Esophagus muscularis mucosa (tissue), 4 donors: ENCODE data around the gene LSS. TPM values are rescaled to one million over a fixed set of nuclear protein-coding genes. Genes with fewer than 3 reads are reported as not detected.

ENCODE experiments used
- DNase-seq: peaks from one replicate; pipeline ENCODE4 v3.0.0-alpha.2; 2017; ENCODE audit errors: extremely low spot score
- H3K27ac ChIP-seq, 4 donors: fragments of 200-600 bp; sonication (generic); replicated peaks in 1 of 4; 1 replicate in 3 of 4; 2 replicates in 1 of 4; pipeline ENCODE4 v1.5.1; 2016 to 2019; ENCODE audit warnings: mild to moderate bottlenecking in 1 of 4
- H3K27me3 ChIP-seq, 4 donors: fragments of 200-600 bp; sonication (generic); one replicate each; pipeline versions ENCODE4 v1.5.1 to v1.6.0; 2016 to 2019
- H3K36me3 ChIP-seq, 4 donors: fragments of 200-600 bp; sonication (generic); one replicate each; pipeline ENCODE4 v1.5.1; 2016 to 2019
- H3K4me1 ChIP-seq, 4 donors: fragments of 200-600 bp; sonication (generic); one replicate each; pipeline ENCODE4 v1.5.1; 2016 to 2019
- H3K4me3 ChIP-seq, 4 donors: fragments of 200-600 bp; sonication (generic); 1 replicate in 2 of 4; 2 replicates in 2 of 4; pipeline ENCODE4 v1.5.1; 2016 to 2019; ENCODE audit warnings: mild to moderate bottlenecking in 4 of 4, moderate library complexity in 1 of 4
- H3K9me3 ChIP-seq, 4 donors: fragments of 200-600 bp; sonication (generic); 1 replicate in 3 of 4; 2 replicates in 1 of 4; pipeline ENCODE4 v1.5.1; 2016 to 2019
- CTCF ChIP-seq, 3 experiments: fragments of 200-600 bp in 2 of 3; fragments of 450-650 bp in 1 of 3; sonication (generic) in 2 of 3; IDR thresholded peaks; one replicate each; pipeline ENCODE4 v1.5.1; 2017 to 2019; ENCODE audit warnings: antibody characterized with exemption in 3 of 3, mild to moderate bottlenecking in 2 of 3, moderate library complexity in 1 of 3
- EP300 ChIP-seq: sonication (generic); formaldehyde crosslinking; IDR thresholded peaks from one replicate; pipeline ENCODE4 v1.6.1; 2017; ENCODE audit warnings: antibody characterized with exemption
- POLR2A ChIP-seq: fragments of 450-650 bp; IDR thresholded peaks from one replicate; pipeline ENCODE4 v1.6.1; 2017; ENCODE audit warnings: antibody characterized with exemption, moderate library complexity, mild to moderate bottlenecking, low read depth
- POLR2AphosphoS5 ChIP-seq, 2 donors: sonication (generic); formaldehyde crosslinking; IDR thresholded peaks; one replicate each; pipeline ENCODE4 v1.6.1; 2017; ENCODE audit warnings: antibody characterized with exemption in 2 of 2
- WGBS: methylation state at CpG from one replicate; pipeline ENCODE4 v1.1.5; 2018; 5-methylcytosine and 5-hydroxymethylcytosine counted together
- intact Hi-C: fragments of 100-400 bp; cut with DNase I; formaldehyde crosslinking; loops from one replicate; pipeline ENCODE4 v1.15.1; 2023
- total RNA-seq, 4 donors: library from RNA; depleted of rRNA; stranded (reverse); fragments of >200 nt; gene quantifications; one replicate each; pipeline versions ENCODE4 v1.1.0 to v1.2.1, GENCODE V29; 2016

LSS gene
- 10 to 100 TPM; 45.3 to 66.3 (median 53.1) TPM for total RNA-seq

- 1% methylated on average over 16 of the region's 77 CpGs for WGBS
- intact Hi-C loops = loop anchor here (2.0 to 5.0 kb wide), 3 partner anchors 41 to 258 kb away; partner anchors contain the start of gene PCNT
- DNase-seq = peak; percentile 98
- Histone ChIP-seq H3K27me3 (no peaks in the 10 kb centered on the region), H3K4me1 (peaks cover 25 to 50% (median 44%) of the 10 kb centered on the region in 4 donors), H3K36me3 (peaks cover 0 to 9% (median 5%) of the 10 kb centered on the region in 4 donors), H3K27ac (peak within 1 kb of the TSS; percentile 88 to 90 (median 89)), H3K4me3 (peak within 1 kb of the TSS; percentile 78 to 96 (median 88)), H3K9me3 (no peaks in the 10 kb centered on the region)
- TF ChIP-seq CTCF (IDR thresholded peaks at IDR 0.05) (no peak), POLR2A (peak; percentile 50), EP300 (no peak), POLR2AphosphoS5 (IDR thresholded peaks at IDR 0.05) (peak; percentile 83 to 86)
Measured at GRCh38 chr21:46228345-46229051, at the start of gene LSS. Gene LSS (minus strand): TSS chr21:46228774. CDS start chr21:46228745, 29 bp downstream.

GRCh38 chr21:46274797-46275390, 46.3 kb upstream of the LSS start:
- intact Hi-C loops = no loop called here
- Histone ChIP-seq H3K27ac (no peak overlapping the region), H3K36me3 (peaks cover 89 to 100% (median 100%) of the 10 kb centered on the region in 4 donors), H3K9me3 (no peaks in the 10 kb centered on the region), H3K27me3 (no peaks in the 10 kb centered on the region), H3K4me3 (no peak overlapping the region), H3K4me1 (peaks cover 0 to 2% (median under 1%) of the 10 kb centered on the region in 4 donors)
- no peak for DNase-seq
- TF ChIP-seq CTCF (IDR thresholded peaks at IDR 0.05) = no peak
- 91% methylated on average over 11 of the region's 11 CpGs for WGBS

GRCh38 chr21:46273341-46273740, 44.8 kb upstream of the LSS start:
- no peak overlapping the region for H3K27ac ChIP-seq
- peaks cover 88 to 100% (median 100%) of the 10 kb centered on the region in 4 donors for H3K36me3 ChIP-seq
- TF ChIP-seq POLR2AphosphoS5 (IDR thresholded peaks at IDR 0.05) (no peak), CTCF (IDR thresholded peaks at IDR 0.05) (no peak), POLR2A (no peak), EP300 (no peak)
- intact Hi-C loops = no loop called here
- no peaks in the 10 kb centered on the region for H3K9me3 ChIP-seq
- H3K4me1 ChIP-seq = no peaks in the 10 kb centered on the region
- no peaks in the 10 kb centered on the region for H3K27me3 ChIP-seq
- 96% methylated on average over 14 of the region's 14 CpGs for WGBS
- no peak for DNase-seq
- H3K4me3 ChIP-seq = no peak overlapping the region

DNA sequence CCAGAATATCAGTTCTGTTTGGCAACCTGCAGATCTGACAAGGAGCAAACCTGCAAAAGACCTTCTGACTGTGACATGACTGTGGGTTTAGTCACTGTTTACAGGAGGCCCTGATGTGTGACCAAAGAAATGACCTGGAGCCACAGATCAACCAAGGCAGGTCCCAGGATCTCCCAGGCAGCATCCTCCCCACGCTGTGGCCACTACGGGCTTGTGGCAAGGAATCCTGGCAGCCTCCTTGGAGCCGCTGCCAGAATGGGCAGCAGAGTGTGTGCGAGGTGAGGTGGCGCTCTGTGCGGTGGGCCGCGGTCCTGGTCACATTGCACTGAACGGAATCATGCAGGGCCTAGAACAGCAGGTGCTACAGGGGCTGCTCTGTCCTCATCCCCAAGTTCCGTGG, 40.9 kb upstream of the LSS start:
- H3K4me1 ChIP-seq = no peaks in the 10 kb centered on the region
- WGBS = 93% methylated on average over 8 of the region's 10 CpGs
- no peak overlapping the region for H3K27ac ChIP-seq
- no peaks in the 10 kb centered on the region for H3K9me3 ChIP-seq
- H3K27me3 ChIP-seq = no peaks in the 10 kb centered on the region
- no peak for DNase-seq
- intact Hi-C loops = no loop called here
- TF ChIP-seq POLR2AphosphoS5 (IDR thresholded peaks at IDR 0.05) (no peak), CTCF (IDR thresholded peaks at IDR 0.05) (no peak), EP300 (no peak), POLR2A (no peak)
- H3K4me3 ChIP-seq = no peak overlapping the region
- peaks cover 94 to 100% (median 100%) of the 10 kb centered on the region in 4 donors for H3K36me3 ChIP-seq
